GM18873 (cell line): ENCODE measurements around the gene XBP1.
A peak's percentile ranks its signal among the peaks of the same experiment; 100 is the strongest.
"Not testable (repeated sequence)": the region's sequence is repeated elsewhere in the genome, so short reads cannot be mapped to it uniquely, and the experiment has no call there.

Source experiments
- ATAC-seq: cut with Tn5 transposase; IDR thresholded peaks from one replicate; pipeline ENCODE4 v1.9.1; 2021; ENCODE audit warnings: mild to moderate bottlenecking, moderate library complexity, moderate number of reproducible peaks; ENCODE audit not compliant: unreplicated experiment, low FRiP score

The XBP1 gene

DNA sequence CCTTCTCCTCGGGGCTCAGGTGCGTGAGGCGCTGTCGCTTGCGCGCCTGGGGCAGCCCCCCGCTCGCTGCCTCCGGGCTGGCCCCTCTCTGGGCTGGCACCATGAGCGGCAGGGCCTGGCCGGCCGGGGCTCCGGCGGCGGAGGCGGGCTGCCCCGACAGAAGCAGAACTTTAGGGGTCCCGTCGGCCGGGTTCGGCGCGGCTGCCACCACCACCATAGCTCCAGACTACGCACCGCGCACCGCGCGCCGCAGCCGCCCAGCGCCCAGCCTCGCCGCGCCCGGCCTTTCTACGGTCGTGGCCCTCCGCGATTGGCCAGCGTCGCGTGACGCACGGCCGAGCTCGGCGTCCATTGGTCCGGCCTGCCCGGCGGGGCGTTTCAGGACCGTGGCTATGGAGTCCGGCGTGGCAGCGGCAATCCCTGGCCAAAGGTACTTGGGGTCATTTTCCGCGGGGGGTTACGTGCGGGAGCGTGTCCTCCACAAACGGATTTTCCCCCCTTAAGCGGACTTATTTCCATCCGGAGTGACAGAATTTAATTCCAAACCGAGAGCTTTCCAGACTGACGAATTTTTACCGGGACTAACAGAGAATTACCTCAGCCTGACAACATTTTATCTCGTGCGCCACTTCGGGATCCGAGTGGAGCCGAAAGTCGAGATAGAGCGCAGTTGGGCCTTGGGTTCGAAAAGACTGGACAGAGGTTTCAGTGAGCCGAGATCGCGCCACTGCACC is at the start of gene XBP1:
Gene XBP1 (minus strand): TSS at position 262 of the 734 bp plus-strand sequence.
- ATAC-seq: peak; percentile 54

DNA sequence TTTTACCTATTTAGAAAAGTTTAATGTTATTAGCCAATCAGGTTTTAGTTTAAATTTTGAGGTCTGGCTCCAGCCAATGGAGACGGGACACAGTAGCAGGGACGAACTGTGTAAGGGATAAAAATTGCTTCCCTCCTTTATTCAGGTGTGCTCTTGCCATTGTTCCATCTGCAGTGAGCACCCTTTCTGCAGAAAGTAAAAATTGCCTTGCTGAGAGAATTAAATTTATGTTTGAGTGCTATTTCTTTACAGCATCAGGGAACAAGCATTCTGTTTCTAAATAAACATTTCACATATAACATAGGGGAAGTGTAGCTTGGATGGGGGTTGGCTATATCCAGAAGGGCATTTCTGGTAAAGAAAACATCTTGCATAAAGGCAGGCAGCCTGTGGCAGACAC is 46.6 kb upstream of the XBP1 start:
- ATAC-seq: no peak

DNA sequence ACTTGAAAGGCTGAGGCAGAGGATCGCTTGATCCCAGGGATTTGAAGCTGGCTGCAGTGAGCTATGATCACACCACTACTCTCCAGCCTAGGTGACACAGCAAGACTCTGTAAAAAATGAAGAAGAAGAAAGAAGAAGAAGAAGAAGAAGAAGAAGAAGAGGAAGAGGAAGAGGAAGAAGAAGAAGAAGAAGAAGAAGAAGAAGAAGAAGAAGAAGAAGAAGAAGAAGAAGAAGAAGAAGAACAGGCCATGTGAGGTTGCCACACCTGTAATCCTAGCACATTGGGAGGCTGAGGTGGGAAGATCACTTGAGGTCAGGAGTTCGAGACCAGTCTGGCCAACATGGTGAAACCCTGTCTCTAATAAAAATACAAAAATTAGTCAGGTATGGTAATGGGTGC is 43.9 kb upstream of the XBP1 start:
- ATAC-seq: not testable (repeated sequence)

DNA sequence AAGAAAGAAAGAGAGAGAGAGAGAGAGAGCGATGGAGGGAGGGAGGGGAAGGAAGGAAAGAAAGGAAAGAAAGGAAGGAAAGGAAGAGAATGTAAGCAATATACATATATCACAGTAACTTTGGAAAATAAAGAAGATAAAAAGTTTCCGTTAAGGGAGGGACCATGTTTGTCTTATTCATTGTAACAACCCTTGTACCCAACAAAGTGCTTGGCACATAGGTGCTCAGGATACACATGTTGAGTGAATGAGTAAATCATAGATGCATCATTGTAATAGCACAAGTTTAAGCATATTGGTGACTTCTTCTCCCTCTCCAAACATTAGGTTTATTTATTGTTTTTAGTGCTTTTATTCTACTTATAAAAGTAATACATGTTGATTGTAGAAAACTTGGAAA is 43.3 kb upstream of the XBP1 start:
- no peak for ATAC-seq

DNA sequence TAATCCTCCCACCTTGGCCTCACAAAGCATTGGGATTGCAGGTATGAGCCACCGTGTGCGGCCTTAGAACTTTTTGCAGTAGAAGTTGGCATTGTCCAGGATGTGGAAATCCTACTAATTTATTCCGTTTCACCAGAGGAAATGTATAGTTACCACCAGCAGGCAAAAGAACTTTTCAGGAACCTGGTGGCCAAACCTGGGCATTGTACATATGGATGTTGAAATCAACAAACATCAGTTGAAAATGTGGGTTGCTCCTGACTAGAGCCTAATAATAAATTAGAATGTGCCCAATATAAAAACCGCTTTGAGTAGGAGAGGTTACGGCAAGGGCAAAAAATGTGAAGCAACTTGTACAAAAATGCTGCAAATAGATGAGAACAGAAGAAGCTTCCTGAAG is 40.7 kb upstream of the XBP1 start:
- no peak for ATAC-seq

DNA sequence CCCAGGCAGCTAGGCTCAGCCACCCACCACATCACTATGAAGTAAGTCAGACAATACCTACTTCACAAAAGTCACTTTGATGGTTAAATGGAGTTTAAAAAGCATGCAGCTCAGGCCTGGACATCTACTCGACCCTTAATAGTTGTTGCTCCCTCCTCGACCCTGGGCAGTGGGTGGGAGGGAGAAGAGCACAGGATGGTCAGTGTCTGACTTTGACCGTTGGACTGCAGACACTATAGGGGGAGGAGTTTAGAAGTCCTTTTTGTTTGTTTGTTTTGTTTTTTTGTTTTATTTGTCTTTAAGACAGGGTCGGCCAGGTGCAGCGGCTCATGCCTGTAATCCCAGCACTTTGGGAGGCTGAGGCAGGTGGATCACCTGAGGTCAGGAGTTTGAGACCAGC is 38.6 kb upstream of the XBP1 start:
- ATAC-seq: no peak

DNA sequence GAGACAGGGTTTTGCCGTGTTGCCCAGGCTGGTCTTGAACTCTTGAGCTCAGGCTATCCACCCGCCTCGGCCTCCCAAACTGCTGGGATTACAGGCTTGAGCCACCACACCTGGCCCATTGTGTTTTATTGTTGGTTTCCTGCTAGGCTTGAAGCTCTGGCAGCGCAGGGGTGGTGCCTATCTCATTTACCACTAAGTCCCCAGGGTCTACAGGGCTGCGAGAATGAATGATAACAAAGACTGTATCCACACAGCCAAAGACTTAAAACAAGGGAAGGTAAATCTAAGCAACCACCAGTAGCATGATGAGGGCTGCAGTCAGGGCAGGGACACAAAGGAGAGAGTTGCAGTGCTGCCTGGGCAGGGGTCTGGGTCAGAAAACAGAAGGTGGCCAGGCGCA is 37.3 kb upstream of the XBP1 start:
- no peak for ATAC-seq

DNA sequence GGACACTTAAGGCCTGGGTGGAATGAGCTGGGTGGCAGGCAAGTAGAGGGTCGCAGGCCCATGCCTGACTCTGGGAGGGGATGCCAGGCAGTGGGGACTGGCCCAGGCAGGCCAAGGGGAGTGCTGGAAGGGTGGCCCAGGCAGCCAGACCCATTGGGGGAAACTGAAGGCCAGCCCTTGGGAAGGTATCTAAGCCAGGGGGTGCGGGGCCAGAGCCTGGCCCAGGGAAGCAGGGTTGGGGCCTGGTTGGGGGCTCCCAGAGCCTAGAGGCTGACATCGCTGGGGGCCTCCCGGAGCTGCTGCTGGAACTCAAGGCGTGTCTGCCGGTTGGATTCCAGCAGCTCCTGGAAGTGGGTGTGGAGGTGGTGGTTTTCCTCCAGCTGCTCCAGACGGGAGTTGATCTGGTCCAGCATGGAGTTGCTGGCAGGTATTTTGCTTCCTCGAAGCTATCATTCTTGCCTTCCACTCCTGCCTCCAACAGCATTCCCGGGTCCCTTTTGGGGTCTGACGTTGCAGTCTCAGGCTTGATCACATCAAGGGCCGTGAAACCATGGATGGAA is 35.3 kb upstream of the XBP1 start:
- ATAC-seq: no peak

DNA sequence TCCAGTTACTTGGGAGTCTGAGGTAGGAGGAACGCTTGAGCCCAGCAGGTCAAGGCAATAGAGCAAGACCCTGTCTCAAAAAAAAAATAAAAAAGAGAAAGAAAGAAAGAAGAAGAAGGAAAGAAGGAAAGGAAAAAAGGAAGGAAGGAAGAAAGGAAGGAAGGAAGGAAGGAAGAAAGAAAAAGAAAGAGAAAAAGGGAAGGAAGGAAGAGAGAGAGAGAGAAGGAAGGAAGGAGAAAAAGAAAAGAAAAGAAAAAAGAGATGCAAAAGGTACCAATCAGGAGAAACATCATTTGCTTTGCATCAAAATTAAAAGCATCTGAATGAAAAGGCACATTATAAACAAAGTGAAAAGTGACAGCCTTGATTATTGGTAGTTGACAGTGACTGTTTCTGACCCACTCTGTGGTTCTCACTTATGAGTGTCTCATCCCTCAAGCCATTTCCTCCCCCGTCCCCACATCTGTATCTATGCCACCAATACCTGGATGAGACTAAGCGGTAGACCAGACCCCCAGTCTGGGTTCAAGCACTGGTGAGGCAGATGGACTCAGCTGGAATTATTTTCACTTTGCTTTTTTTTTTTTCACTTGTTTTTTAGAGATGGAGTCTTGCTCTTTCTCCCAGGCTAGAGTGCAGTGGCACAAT is 33.0 kb upstream of the XBP1 start:
- ATAC-seq: no peak

DNA sequence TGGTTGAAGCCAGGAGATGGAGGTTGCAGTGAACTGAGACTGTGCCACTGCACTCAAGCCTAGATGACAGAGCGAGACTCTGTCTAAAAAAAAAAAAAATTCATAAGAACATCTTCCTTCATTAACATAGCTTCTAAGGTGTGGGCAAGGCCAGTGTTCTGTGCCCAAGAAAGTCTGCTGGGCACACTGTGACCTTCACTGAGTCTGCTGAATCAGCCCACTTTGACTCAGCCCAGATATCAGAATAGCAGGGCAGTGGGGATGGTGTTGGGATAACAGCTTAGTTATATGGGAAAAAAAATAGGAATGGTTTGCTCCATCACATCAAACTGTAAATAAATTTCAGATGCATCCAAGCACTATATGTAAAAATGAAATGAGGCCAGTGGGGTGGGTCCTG is 32.4 kb upstream of the XBP1 start:
- ATAC-seq: no peak

DNA sequence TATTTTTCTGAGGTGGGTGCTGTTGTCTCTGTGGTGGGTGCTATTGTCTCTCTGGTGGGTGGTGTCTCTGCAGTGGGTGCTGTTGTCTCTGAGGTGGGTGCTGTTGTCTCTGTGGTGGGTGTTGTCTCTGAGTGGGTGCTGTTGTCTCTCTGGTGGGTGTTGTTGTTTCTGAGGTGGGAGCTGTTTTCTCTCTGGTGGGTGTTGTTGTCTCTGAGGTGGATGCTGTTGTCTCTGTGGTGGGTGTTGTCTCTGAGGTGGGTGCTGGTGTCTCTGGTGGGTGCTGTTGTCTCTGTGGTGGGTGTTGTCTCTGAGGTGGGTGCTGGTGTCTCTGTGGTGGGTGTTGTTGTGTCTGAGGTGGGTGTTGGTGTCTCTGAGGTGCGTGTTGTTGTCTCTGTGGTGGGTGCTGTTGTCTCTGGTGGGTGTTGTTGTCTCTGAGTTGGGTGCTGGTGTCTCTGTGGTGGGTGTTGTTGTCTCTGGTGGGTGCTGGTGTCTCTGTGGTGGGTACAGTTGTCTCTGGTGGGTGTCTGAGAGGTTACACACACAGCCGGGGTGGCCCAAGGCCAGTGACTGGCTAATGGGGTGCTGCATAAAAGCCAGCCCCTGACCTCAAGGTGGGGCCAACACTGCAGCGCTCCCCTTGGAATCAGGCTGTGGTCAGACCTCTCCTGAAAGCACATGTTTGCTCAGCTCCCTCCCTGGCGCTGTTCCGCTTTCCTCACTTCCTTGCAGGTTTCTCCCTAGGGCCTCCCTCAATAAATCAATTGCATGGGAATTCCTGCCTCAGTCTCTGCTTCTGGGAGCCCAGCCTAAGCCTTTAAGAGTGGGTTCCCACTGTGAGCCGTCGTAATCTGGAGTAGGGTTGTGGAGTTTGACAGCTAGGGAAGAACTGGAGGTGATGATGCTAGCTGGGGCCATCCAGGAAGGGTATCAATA is 31.0 kb upstream of the XBP1 start:
- ATAC-seq: no peak

DNA sequence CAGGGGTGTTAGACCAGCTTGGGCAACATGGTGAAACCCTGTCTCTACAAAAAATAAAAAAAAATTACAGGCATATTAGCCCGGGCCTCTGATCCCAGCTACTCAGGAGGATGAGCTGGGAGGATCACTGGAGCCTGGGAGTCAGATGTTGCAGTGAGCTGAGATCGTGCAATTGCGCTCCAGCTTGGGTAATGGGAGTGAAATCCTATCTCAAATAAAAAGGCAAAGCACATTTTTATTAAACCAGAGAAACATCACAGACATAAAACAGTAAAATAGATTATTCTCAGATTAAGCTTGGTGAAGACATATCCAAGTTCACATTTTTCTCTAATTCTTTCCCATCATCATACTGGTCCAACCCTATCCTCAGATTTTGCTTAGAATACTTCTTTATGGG is 30.1 kb upstream of the XBP1 start:
- ATAC-seq: no peak

DNA sequence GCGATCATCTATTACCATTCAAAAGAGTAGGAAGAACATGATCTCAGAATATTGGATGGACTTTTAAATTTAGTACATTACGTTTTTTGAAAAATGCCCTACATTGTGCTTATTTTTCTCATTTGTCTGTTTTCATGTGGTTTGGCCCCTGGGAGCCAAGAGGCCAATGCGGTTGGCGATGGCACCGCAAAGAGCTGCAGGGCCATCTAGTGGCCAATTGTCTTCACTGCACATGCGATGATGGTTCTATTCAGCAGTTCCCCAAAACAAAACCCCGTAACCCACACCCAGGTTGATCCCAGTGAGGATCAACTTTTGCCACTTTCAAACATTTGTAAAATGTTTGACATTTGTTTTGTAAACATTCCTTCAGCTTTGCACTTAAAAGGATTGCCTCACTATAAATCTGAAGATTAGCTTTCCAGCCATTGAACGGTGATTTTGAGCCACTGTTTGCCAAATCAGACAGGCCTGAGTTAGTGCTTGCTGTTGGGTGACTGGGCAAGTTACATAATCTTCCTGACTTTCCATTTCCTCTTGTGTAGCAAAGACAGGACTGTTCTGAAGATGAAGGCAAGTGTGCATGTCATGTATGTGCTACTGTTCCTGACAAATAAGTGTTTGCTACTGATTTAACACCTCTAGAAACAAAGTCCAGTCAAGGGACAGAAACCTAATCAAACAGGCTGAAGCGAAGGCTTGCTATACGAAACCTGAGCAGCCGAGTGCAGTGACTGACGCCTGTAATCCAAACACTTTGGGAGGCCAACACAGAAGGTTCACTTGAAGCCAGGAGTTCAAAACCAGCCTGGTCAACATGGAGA is 29.2 kb upstream of the XBP1 start:
- ATAC-seq: no peak

DNA sequence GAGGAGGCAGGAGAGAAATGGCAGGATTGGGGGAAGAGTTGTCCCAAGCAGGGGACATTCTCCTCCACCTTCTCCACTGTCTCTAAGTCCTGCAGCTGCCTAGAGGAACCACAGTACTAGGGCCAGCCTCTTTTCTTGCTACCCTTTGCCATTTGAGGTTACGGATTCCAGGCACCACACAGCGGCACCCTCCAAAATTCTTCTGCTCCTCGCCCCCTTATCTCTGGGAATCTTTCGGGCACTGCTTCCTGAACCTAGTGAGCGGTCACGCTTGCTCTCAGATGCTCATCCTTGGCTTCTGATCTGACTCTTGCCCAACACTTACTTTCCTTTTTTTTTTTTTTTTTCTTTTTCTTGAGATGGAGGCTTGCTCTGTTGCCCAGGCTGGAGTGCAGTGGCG is 26.6 kb upstream of the XBP1 start:
- no peak for ATAC-seq

DNA sequence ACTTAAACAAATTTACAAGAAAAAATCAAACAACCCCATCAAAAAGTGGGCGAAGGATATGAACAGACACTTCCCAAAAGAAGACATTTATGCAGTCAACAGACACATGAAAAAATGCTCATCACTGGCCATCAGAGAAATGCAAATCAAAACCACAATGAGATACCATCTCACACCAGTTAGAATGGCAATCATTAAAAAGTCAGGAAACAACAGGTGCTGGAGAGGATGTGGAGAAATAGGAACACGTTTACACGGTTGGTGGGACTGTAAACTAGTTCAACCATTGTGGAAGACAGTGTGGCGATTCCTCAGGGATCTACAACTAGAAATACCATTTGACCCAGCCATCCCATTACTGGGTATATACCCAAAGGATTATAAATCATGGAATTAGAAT is 26.1 kb upstream of the XBP1 start:
- not testable (repeated sequence) for ATAC-seq

DNA sequence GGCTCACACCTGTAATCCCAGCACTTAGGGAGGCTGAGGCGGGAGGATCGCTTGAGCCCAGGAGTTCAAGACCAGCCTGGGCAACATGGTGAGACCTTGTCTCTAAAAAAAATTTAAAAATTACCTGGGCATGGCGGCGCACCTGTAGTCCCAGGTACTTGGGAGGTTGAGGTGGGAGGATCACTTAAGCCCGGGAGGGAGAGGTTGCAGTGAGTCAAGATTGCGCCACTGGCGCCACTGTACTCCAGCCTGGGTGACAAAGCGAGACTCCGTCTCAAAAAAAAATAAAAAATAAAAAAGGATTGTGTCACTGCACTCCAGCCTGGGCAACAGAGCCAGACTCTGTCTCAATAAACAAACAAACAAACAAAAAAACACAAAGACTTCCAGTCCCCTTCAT is 24.1 kb upstream of the XBP1 start:
- not testable (repeated sequence) for ATAC-seq

DNA sequence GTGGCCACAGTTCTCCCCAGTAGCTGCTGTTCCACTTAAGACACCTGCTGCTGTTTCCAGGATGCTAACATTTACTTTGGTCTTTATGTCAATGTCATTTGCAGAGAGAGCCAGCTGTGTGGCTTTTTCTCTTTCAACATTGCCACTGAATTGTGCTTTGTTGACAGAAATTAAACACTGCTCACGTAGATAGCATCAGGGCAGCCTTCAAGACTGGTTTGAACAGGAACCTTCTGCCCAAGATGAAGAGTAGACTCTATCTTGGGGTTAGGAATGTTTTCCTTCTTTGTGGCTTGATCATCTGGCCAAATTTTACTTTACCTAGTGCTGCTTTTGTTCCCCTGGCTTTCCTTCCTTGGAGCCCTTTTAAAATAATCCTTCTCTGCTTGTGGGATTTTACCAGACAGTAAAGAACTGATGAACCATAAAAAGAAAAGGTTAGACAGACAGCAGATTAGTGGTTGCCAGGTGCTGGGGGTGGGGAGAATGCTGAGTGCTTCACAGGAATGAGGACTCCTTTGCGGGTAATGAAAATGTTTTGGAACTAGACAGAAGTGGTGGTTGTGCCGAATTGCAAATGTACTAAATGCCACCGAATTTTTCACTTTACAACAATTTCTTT is 22.7 kb upstream of the XBP1 start:
- no peak for ATAC-seq

DNA sequence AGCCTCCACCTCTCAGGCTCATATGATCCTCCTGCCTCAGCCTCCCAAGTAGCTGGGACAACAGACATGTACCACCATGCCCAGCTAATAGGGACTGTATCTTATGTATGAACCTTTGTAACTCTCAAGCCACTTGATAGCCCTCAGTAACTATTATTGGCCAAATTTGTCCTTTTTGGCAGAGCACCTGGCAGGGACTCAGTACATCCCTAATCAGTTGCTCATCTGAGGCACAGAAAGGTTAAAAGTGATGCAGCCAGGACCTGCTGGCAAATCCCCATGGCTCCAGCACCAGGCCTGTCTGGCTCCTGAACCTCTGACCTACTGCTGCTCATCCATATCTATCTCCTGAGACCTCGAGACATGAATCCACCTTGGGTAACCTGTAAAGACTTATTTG is 21.1 kb upstream of the XBP1 start:
- ATAC-seq: no peak

DNA sequence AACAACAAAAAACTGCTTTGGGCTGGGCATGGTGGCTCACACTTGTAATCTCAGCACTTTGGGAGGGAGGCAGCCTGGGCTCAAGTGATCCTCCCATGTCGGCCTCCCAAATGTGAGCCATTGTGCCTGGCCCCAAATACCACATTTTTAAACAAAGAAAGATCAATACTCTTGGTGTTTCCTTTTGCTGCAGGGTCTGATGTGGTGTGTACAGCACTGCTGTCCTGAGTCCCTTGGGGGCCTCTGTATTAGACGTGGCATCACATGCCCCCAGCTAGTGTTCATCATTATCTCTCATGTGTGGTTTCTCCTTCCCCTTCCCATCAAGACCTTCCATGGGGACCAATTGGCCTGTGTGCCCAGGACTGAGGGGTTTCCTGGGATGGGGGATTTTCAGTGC is 20.5 kb upstream of the XBP1 start:
- ATAC-seq: no peak
